ENCODE data around the gene STAC3.
A peak's percentile ranks its signal among the peaks of the same experiment; 100 is the strongest.

STAC3 gene

DNA sequence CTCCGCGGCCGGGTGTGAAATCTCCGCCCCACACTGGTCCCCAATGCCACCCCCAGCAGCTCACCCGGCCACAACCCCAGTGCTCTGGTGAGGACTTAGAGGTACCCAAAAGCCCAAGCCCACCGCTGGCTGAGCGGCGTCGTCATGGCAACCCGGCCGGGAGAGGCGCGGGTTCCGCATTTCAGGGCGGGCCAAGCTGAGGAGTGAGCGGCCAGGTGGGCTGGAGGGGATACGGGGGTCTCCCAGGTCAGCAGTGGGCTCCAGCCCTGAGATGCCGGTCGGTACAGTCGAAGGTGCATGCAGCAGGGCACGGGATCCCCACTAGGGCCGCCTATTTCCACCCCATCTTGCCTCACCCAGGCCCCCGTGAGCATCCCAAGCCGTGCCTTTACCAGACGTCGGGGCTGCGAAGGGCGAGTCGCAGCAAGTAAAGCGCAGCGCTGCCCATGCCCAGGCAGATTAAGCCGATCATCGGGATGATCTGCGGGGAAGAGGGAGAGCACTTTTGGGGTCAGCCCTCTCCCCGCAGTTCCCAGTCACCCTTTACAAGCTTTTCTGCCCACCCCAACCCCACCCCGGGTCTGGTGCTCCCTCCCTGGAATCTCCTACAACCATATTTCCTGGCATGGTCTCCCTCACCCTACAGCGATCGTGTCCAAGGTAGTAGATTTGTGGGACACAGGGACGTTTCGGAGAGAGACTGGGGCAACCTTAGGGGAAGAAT, 14.6 kb downstream of the STAC3 start:
- DNase-seq (ENCODE audit: extremely low read depth in 1 of 2, low read depth in 1 of 2): no peak

DNA sequence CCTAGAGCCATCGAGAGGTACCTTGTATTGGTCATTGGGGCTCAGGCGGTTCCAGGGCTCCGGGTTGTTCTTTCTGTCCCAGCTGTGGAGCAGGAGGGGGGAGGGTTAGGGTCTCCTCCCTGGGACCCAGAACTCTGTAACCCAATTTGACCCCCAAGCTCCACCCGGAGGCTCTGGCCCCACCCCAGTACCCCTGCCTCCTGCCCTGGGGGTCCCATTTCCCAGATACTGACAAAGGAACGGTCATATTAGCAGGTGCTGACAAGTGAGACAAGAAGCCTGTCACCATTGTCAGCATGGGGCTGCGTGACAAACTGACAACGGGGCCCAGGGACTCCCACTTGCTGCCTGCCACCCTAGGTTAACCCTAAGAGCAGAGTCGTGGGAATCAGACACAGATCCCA, 15.3 kb downstream of the STAC3 start:
- DNase-seq (ENCODE audit: extremely low read depth in 1 of 2, low read depth in 1 of 2): no peak

- DNase-seq (ENCODE audit: extremely low read depth in 1 of 2, low read depth in 1 of 2): no peak
Measured at GRCh38 chr12:57235017-57235727, 15.8 kb downstream of the STAC3 start.

- no peak for DNase-seq (ENCODE audit: extremely low read depth in 1 of 2, low read depth in 1 of 2)
Measured at GRCh38 chr12:57234571-57235016, 16.4 kb downstream of the STAC3 start.

- no peak for DNase-seq (ENCODE audit: extremely low read depth in 1 of 2, low read depth in 1 of 2)
Measured at GRCh38 chr12:57234233-57234570, 16.8 kb downstream of the STAC3 start.

GRCh38 chr12:57233357-57234232, 17.4 kb downstream of the STAC3 start:
- DNase-seq (ENCODE audit: extremely low read depth in 1 of 2, low read depth in 1 of 2): no peak

DNA sequence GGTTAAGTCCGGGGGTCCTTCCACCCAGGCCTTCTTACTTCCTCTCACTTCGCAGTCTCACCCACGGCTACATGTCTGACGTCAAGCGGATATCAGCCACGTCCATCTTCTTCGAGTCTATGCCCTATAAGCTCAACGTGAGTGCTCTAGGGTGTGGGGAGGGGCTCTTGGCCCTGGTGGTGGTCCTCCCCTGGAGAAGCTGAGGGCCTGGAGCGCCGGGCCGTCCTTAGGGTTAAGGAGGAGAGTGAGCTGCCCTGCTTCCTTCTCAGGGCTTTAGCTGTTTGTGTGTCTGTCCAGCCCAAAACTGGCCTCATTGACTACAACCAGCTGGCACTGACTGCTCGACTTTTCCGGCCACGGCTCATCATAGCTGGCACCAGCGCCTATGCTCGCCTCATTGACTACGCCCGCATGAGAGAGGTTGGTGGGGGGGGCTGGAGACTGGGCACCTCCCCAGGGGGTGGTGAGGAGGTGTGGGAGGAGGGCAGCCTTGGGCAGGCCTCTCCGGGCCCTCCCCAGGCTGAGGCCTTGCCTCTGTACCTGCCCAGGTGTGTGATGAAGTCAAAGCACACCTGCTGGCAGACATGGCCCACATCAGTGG, 18.7 kb downstream of the STAC3 start:
- no peak for DNase-seq (ENCODE audit: extremely low read depth in 1 of 2, low read depth in 1 of 2)

DNA sequence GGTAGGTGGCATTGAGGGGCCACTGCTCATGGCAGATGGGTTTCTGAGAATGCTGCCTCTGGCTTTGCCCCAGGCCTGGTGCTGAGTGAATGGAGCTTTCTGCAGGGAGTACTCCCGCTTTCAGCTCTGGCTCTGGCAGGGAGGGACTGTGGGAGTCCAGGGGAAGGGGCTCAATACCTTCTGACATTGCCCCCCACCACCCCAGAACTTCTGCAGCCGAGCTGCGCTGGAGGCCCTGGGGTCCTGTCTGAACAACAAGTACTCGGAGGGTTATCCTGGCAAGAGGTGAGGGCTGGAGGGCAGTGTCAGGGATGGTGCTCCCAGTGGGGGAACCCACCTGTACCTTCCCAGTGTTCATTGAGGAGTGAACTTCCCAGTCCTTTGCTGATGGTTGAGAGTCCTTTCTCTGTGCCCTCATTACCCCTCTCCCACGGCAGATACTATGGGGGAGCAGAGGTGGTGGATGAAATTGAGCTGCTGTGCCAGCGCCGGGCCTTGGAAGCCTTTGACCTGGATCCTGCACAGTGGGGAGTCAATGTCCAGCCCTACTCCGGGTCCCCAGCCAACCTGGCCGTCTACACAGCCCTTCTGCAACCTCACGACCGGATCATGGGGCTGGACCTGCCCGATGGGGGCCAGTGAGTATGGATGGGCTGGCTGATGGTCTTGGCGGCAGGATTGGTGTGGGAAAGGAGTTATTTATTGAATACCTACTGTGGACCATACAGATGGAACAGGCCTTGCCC, 19.5 kb downstream of the STAC3 start:
- DNase-seq (ENCODE audit: extremely low read depth in 1 of 2, low read depth in 1 of 2): no peak

DNA sequence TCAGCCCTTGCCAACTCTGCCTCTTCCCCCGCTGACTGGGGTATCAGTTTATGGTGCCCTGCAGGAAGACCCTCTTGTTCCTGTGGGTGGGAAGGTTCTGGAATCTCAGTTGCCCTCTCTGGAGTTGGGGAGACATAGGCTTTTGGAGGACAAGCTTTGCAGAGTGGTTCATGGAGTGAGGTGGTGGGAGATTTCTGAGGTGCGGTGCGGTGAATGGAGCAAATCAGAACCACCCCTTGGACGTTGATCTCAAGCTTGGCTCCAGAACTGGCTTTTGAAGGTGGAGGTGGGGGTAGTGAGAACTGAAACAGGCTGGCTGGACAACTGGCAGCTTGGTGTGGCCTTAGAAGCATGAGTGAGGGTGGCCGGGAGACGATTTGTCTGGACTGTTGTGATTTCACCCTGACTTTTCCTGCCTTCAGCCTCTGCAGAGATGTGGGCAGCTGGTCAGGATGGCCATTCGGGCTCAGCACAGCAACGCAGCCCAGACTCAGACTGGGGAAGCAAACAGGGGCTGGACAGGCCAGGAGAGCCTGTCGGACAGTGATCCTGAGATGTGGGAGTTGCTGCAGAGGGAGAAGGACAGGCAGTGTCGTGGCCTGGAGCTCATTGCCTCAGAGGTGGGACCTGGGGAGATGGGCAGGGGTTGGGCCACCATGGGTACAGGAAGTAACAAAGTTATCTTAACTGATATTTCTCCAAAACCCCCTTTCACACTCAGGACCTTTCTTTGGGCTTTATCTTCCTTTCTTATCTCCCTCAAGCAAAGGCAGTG, 20.4 kb downstream of the STAC3 start:
- DNase-seq (ENCODE audit: extremely low read depth in 1 of 2, low read depth in 1 of 2): no peak

GRCh38 chr12:57229634-57230380, 21.2 kb downstream of the STAC3 start, which contains the start of gene SHMT2:
TSS of gene SHMT2 (plus strand) at chr12:57229711. CDS start at chr12:57229779, 68 bp downstream.
- peak; percentile 80 to 95 for DNase-seq (ENCODE audit: extremely low read depth in 1 of 2, low read depth in 1 of 2)

DNA sequence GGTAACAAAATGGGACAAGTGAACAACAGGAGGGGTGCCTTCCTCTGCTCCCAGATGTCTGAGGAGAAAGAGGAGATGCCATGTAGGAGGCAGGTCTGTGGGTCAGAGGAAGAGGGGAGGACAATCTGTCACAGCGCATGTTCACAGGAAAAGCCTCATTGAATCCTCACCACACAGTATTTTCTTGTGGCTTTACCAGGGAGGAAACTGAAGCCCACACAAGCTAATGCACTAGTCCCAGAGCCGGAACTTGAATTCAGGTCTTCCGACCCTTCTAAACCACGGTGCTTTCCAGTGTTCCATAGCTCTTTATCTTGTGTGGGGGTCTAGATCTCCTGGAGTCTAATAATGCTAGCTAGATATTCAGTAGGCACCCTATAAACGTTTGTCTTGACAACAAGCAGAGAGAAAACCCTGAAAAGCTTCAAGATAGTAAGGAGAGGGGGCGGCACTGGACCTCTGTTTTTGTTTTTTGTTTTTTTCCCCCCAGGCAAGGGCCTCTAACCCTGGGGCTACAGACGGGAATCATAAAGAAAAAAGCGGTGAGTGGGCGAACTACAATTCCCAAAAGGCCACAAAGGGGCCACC, 21.8 kb downstream of the STAC3 start:
- DNase-seq (ENCODE audit: extremely low read depth in 1 of 2, low read depth in 1 of 2): no peak

- DNase-seq (ENCODE audit: extremely low read depth in 1 of 2, low read depth in 1 of 2): no peak
Measured at GRCh38 chr12:57227315-57228115, 23.5 kb downstream of the STAC3 start.

GRCh38 chr12:57226588-57227314, 24.2 kb downstream of the STAC3 start:
- no peak for DNase-seq (ENCODE audit: extremely low read depth in 1 of 2, low read depth in 1 of 2)

- no peak for DNase-seq (ENCODE audit: extremely low read depth in 1 of 2, low read depth in 1 of 2)
Measured at GRCh38 chr12:57225680-57226210, 25.2 kb downstream of the STAC3 start.

- no peak for DNase-seq (ENCODE audit: extremely low read depth in 1 of 2, low read depth in 1 of 2)
Measured at GRCh38 chr12:57224973-57225679, 25.9 kb downstream of the STAC3 start.
